Measurements from ENCODE around the gene ESPN.

The ESPN gene

GRCh38 chr1:6495540-6496364, 71.2 kb downstream of the ESPN start:
- no peak for DNase-seq (ENCODE audit: low read depth in 1 of 2, low spot score in 1 of 2)

GRCh38 chr1:6496365-6496721, 71.8 kb downstream of the ESPN start:
- no peak for DNase-seq (ENCODE audit: low read depth in 1 of 2, low spot score in 1 of 2)

- DNase-seq (ENCODE audit: low read depth in 1 of 2, low spot score in 1 of 2): no peak
Observed at GRCh38 chr1:6496890-6497214, 72.3 kb downstream of the ESPN start.

- DNase-seq (ENCODE audit: low read depth in 1 of 2, low spot score in 1 of 2): peak; percentile 21 to 35
Observed at GRCh38 chr1:6497215-6497866, 72.8 kb downstream of the ESPN start.

- no peak for DNase-seq (ENCODE audit: low read depth in 1 of 2, low spot score in 1 of 2)
Observed at GRCh38 chr1:6497867-6498575, 73.4 kb downstream of the ESPN start.

GRCh38 chr1:6498576-6499111, 74.1 kb downstream of the ESPN start:
- no peak for DNase-seq (ENCODE audit: low read depth in 1 of 2, low spot score in 1 of 2)

- no peak for DNase-seq (ENCODE audit: low read depth in 1 of 2, low spot score in 1 of 2)
Observed at GRCh38 chr1:6499296-6499695, 74.7 kb downstream of the ESPN start.

- DNase-seq (ENCODE audit: low read depth in 1 of 2, low spot score in 1 of 2): no peak
Observed at GRCh38 chr1:6500544-6501278, 76.1 kb downstream of the ESPN start.

GRCh38 chr1:6501279-6501813, 76.8 kb downstream of the ESPN start:
- no peak for DNase-seq (ENCODE audit: low read depth in 1 of 2, low spot score in 1 of 2)

GRCh38 chr1:6502000-6502891, 77.7 kb downstream of the ESPN start:
- DNase-seq (ENCODE audit: low read depth in 1 of 2, low spot score in 1 of 2): no peak

GRCh38 chr1:6503884-6504602, 79.5 kb downstream of the ESPN start:
- no peak for DNase-seq (ENCODE audit: low read depth in 1 of 2, low spot score in 1 of 2)

GRCh38 chr1:6504887-6505286, 80.3 kb downstream of the ESPN start:
- DNase-seq (ENCODE audit: low read depth in 1 of 2, low spot score in 1 of 2): no peak

GRCh38 chr1:6505367-6506209, 81.0 kb downstream of the ESPN start:
- DNase-seq (ENCODE audit: low read depth in 1 of 2, low spot score in 1 of 2): no peak

GRCh38 chr1:6506210-6507036, 81.8 kb downstream of the ESPN start:
- no peak for DNase-seq (ENCODE audit: low read depth in 1 of 2, low spot score in 1 of 2)

- no peak for DNase-seq (ENCODE audit: low read depth in 1 of 2, low spot score in 1 of 2)
Observed at GRCh38 chr1:6507037-6507428, 82.5 kb downstream of the ESPN start.

- no peak for DNase-seq (ENCODE audit: low read depth in 1 of 2, low spot score in 1 of 2)
Observed at GRCh38 chr1:6507461-6507911, 82.9 kb downstream of the ESPN start.

- DNase-seq (ENCODE audit: low read depth in 1 of 2, low spot score in 1 of 2): no peak
Observed at GRCh38 chr1:6508154-6508815, 83.7 kb downstream of the ESPN start.
